Measurements from ENCODE around the gene PIGH.
"Not testable (repeated sequence)": the region's sequence is repeated elsewhere in the genome, so short reads cannot be mapped to it uniquely, and the experiment has no call there.

The PIGH gene

GRCh38 chr14:67556671-67557070 is 43.4 kb downstream of the PIGH start:
- no peaks in the 10 kb centered on the region for H3K4me1 ChIP-seq
- no peaks in the 10 kb centered on the region for H3K9me3 ChIP-seq
- no peaks in the 10 kb centered on the region for H3K36me3 ChIP-seq
- TF ChIP-seq Cebpa-rat (IDR thresholded peaks at IDR 0.05): no peak
- H3K4me3 ChIP-seq: no peak overlapping the region
- H3K27me3 ChIP-seq: no peaks in the 10 kb centered on the region
- H3K4me2 ChIP-seq: no peak overlapping the region
- H4K20me1 ChIP-seq: no peaks in the 10 kb centered on the region
- H3K9ac ChIP-seq: no peak overlapping the region
- H3K27ac ChIP-seq: no peak overlapping the region

GRCh38 chr14:67555518-67556090 is 44.5 kb downstream of the PIGH start:
- no peak overlapping the region for H3K27ac ChIP-seq
- no peaks in the 10 kb centered on the region for H3K9me3 ChIP-seq
- no peaks in the 10 kb centered on the region for H3K27me3 ChIP-seq
- no peak for TF ChIP-seq Cebpa-rat (IDR thresholded peaks at IDR 0.05)
- H3K4me2 ChIP-seq: no peak overlapping the region
- H3K36me3 ChIP-seq: no peaks in the 10 kb centered on the region
- no peaks in the 10 kb centered on the region for H4K20me1 ChIP-seq
- no peak overlapping the region for H3K4me3 ChIP-seq
- no peaks in the 10 kb centered on the region for H3K4me1 ChIP-seq
- no peak overlapping the region for H3K9ac ChIP-seq

DNA sequence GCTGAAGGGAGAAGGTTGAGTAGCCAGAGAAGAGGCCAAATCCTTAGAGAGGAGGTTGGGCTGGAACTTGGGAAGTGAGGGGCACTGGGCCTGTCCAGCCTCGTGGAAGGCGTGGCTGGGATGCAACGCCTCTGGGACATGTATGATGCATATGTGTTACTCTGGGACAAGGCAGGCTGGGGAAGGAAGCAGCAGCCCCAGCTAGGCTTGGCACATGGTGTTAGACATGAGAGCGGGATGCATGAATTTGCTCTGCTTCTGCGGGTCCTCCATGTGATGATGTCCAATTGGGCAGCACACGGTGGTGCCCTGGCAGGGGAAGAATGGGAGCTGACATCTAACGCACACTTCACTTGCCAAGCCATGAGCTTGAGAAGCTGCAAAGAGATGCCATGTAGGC is 45.7 kb downstream of the PIGH start:
- no peak overlapping the region for H3K4me2 ChIP-seq
- no peaks in the 10 kb centered on the region for H4K20me1 ChIP-seq
- H3K36me3 ChIP-seq: no peaks in the 10 kb centered on the region
- no peaks in the 10 kb centered on the region for H3K27me3 ChIP-seq
- no peak overlapping the region for H3K27ac ChIP-seq
- TF ChIP-seq Cebpa-rat (IDR thresholded peaks at IDR 0.05): no peak
- no peak overlapping the region for H3K9ac ChIP-seq
- no peak overlapping the region for H3K4me3 ChIP-seq
- H3K9me3 ChIP-seq: no peaks in the 10 kb centered on the region
- H3K4me1 ChIP-seq: no peaks in the 10 kb centered on the region

DNA sequence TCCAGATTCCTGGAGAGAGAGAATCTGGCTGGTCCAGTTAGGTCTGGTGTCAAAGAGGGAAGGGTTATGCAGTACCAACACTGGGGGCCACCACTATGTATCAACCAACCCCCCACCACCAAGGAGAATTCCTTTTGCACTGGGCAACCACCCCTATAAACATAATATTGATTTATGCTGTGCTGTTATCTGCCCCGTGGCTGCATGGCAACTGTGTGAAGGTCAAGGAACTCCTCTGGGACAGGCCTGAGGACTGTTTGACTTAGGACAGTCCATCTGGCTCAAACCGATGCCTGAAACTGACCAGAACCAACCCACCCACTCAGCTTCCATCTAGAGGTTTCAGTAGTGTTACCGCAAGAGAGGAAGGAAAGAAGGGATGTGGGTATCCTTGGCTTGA is 46.5 kb downstream of the PIGH start:
- Histone ChIP-seq H3K9me3 (no peaks in the 10 kb centered on the region), H4K20me1 (no peaks in the 10 kb centered on the region), H3K4me2 (no peak overlapping the region), H3K9ac (no peak overlapping the region), H3K27me3 (no peaks in the 10 kb centered on the region), H3K36me3 (no peaks in the 10 kb centered on the region), H3K27ac (no peak overlapping the region), H3K4me3 (no peak overlapping the region), H3K4me1 (no peaks in the 10 kb centered on the region)
- TF ChIP-seq Cebpa-rat (IDR thresholded peaks at IDR 0.05): no peak

- H3K4me2 ChIP-seq: no peak overlapping the region
- H4K20me1 ChIP-seq: no peaks in the 10 kb centered on the region
- no peaks in the 10 kb centered on the region for H3K9me3 ChIP-seq
- no peaks in the 10 kb centered on the region for H3K4me1 ChIP-seq
- no peak overlapping the region for H3K27ac ChIP-seq
- no peak for TF ChIP-seq Cebpa-rat (IDR thresholded peaks at IDR 0.05)
- H3K27me3 ChIP-seq: no peaks in the 10 kb centered on the region
- no peak overlapping the region for H3K4me3 ChIP-seq
- H3K9ac ChIP-seq: no peak overlapping the region
- no peaks in the 10 kb centered on the region for H3K36me3 ChIP-seq
These were observed 48.1 kb downstream of the PIGH start for GRCh38 chr14:67551940-67552339.

DNA sequence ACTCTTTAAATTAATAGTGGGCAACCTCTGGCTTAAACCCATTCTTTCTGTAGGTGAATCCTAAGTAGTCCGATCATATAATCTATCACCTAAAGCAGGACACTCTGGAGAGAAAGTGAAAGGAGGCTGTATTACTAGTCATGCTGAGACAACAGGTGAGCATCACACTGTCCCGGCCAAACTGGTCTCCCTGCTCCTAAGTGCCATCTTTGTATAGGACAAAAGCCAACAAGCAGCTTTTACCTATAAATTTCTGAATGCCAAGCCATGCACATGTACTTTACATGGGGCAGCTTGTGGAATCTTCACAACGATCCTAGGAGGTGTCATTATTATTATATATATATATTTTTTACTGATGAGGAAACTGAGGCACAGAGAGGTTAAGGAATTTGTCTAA is 48.9 kb downstream of the PIGH start:
- TF ChIP-seq Cebpa-rat (IDR thresholded peaks at IDR 0.05): no peak
- Histone ChIP-seq H4K20me1 (no peaks in the 10 kb centered on the region), H3K27ac (no peak overlapping the region), H3K27me3 (no peaks in the 10 kb centered on the region), H3K4me3 (no peak overlapping the region), H3K4me1 (no peaks in the 10 kb centered on the region), H3K4me2 (no peak overlapping the region), H3K9ac (no peak overlapping the region), H3K9me3 (no peaks in the 10 kb centered on the region), H3K36me3 (no peaks in the 10 kb centered on the region)

DNA sequence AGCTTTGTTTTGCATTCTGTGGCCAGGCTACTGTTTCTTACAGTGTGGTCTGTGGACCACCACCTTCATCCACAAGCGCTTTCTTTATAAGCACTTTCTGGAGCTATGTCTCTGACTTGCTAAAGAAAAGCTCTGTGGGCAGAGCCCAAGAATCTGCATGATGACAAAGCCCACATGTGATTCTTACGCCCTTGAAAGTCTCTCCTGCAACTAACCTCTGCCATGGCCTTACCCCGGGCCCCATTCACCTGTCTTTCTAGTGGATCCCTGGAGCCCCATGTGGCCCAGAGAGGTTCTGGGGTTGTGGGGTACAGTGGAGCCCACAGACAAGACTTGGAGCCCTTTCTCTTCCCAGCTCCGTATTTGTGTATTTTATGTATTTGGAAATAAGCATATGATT is 50.3 kb downstream of the PIGH start:
- no peaks in the 10 kb centered on the region for H3K4me1 ChIP-seq
- no peaks in the 10 kb centered on the region for H3K27me3 ChIP-seq
- no peak for TF ChIP-seq Cebpa-rat (IDR thresholded peaks at IDR 0.05)
- H3K4me2 ChIP-seq: no peak overlapping the region
- no peaks in the 10 kb centered on the region for H3K9me3 ChIP-seq
- H3K4me3 ChIP-seq: no peak overlapping the region
- H3K9ac ChIP-seq: no peak overlapping the region
- no peaks in the 10 kb centered on the region for H3K36me3 ChIP-seq
- no peak overlapping the region for H3K27ac ChIP-seq
- no peaks in the 10 kb centered on the region for H4K20me1 ChIP-seq

DNA sequence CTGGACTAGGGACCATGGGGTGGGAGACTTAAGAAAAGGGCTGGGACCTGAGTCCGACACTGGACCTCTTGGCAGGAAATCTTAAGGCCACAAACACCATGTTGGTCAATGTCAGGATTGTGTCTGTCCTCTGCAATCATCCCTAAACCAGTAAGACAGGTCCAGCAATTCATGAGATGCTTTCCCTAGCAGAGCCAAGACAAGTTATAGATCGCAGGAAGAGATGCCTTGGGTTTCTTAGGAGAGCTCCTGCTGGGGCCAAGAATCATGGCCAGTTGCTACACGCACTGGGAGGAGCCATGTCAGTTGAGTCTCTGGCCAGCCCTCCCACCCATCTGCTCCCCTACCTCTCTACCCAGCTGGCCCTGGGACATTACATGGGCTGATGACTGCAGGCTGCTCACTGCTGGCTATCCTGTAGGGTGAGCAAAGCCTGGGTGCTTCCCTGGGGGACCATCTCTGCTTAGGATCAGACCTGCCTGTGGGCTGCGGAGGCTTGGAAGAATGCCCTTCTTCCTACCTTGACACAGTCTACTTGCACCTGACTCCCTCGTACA is 52.8 kb downstream of the PIGH start:
- no peaks in the 10 kb centered on the region for H4K20me1 ChIP-seq
- H3K27ac ChIP-seq: no peak overlapping the region
- H3K27me3 ChIP-seq: no peaks in the 10 kb centered on the region
- H3K4me3 ChIP-seq: no peak overlapping the region
- H3K4me2 ChIP-seq: no peak overlapping the region
- H3K4me1 ChIP-seq: no peaks in the 10 kb centered on the region
- no peak for TF ChIP-seq Cebpa-rat (IDR thresholded peaks at IDR 0.05)
- H3K9ac ChIP-seq: no peak overlapping the region
- no peaks in the 10 kb centered on the region for H3K36me3 ChIP-seq
- H3K9me3 ChIP-seq: no peaks in the 10 kb centered on the region

DNA sequence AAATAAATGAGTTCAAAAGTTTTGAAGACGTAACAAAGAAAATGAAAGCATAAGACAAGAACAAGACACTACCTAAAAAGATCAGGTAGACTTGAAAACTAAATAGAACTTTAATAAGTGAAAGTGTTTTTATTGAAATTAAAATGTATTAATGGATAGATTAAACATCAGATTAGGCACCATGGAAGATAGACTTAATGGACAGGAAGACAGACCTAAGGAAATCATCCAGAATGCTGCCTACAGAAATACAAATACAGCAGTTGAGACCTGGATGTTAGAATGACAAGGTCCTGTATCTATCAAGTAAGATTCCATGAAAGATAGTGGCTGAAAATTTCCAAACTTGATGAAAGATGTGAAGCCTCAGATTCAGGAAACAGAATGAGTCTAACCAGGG is 55.5 kb downstream of the PIGH start:
- Histone ChIP-seq H3K4me2 (no peak overlapping the region), H3K9ac (no peak overlapping the region), H3K4me3 (no peak overlapping the region), H3K27me3 (peaks cover 8% of the 10 kb centered on the region; the same call in 1 of the 2 replicates), H3K27ac (no peak overlapping the region), H3K4me1 (no peaks in the 10 kb centered on the region), H4K20me1 (no peaks in the 10 kb centered on the region), H3K9me3 (no peaks in the 10 kb centered on the region), H3K36me3 (no peaks in the 10 kb centered on the region)
- TF ChIP-seq Cebpa-rat (IDR thresholded peaks at IDR 0.05): no peak

- H3K9me3 ChIP-seq, H3K4me3 ChIP-seq, H3K4me2 ChIP-seq, H3K27me3 ChIP-seq, H4K20me1 ChIP-seq, H3K4me1 ChIP-seq, H3K27ac ChIP-seq, H3K36me3 ChIP-seq, H3K9ac ChIP-seq: not testable (repeated sequence)
These were observed 57.4 kb downstream of the PIGH start for GRCh38 chr14:67542620-67543019.
